ENCODE results near the gene ZNF333.

DNA sequence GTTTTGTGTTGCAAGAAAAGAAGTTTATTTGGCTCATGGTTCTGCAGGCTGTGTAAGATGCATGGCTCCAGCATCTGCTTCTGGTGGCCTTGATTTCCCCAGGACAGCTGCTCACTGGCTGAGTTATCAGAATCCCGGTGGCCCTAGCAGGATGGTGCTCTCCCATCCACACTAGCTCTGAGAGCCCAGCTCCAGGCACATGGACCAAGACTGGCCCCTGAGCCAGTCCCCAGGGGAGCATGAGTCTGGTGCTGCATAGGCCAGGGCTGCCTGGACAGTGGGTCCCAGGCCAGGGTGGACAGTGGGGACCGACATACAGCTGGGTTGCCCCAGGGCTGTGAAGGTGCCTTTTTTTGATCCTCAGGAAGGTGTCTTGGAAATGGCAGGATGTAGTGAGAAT, 78.2 kb downstream of the ZNF333 start:
- TF ChIP-seq, protein P1, sequence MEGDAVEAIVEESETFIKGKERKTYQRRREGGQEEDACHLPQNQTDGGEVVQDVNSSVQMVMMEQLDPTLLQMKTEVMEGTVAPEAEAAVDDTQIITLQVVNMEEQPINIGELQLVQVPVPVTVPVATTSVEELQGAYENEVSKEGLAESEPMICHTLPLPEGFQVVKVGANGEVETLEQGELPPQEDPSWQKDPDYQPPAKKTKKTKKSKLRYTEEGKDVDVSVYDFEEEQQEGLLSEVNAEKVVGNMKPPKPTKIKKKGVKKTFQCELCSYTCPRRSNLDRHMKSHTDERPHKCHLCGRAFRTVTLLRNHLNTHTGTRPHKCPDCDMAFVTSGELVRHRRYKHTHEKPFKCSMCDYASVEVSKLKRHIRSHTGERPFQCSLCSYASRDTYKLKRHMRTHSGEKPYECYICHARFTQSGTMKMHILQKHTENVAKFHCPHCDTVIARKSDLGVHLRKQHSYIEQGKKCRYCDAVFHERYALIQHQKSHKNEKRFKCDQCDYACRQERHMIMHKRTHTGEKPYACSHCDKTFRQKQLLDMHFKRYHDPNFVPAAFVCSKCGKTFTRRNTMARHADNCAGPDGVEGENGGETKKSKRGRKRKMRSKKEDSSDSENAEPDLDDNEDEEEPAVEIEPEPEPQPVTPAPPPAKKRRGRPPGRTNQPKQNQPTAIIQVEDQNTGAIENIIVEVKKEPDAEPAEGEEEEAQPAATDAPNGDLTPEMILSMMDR (IDR thresholded peaks at IDR 0.05; ENCODE audit: extremely low read depth in 1 of 2, insufficient read depth in 1 of 2, low read depth in 1 of 2, low read length in 2 of 2) = no peak
- TF ChIP-seq POLR2AphosphoS5 (IDR thresholded peaks at IDR 0.05; ENCODE audit: insufficient read depth, low read depth, low read length) = no peak
- no peak for TF ChIP-seq POLR2A (IDR thresholded peaks at IDR 0.05; ENCODE audit: low read depth, low read length)
- TF ChIP-seq MYC (IDR thresholded peaks at IDR 0.05; ENCODE audit: low read depth, low read length) = no peak
